Motor neuron (in vitro differentiated cells): Measurements from ENCODE around the gene FCHO2. TPM values are rescaled to one million over a fixed set of nuclear protein-coding genes. Genes with fewer than 3 reads are reported as not detected.

Experiments used
- ATAC-seq, 8 experiments: fragments of 200-7000 bp; cut with Tn5 transposase; replicated peaks in 6 of 8; 2 replicates each; pipeline ENCODE4 v1.8.0; 2021; ENCODE audit warnings: mild to moderate bottlenecking in 8 of 8, moderate library complexity in 8 of 8
- H3K27ac ChIP-seq, 2 donors: fragments of 250-450 bp; sonication (Bioruptor Pico); 2 replicates each; pipeline ENCODE4 v1.9.0; 2021; ENCODE audit warnings: antibody characterized with exemption in 2 of 2, mild to moderate bottlenecking in 2 of 2, moderate library complexity in 1 of 2
- H3K4me1 ChIP-seq, 2 donors: fragments of 250-450 bp; sonication (Bioruptor Pico); replicated peaks in 1 of 2; 2 replicates each; pipeline ENCODE4 v1.6.1; 2021; ENCODE audit warnings: antibody characterized with exemption in 2 of 2, mild to moderate bottlenecking in 2 of 2, moderate library complexity in 1 of 2
- H3K4me3 ChIP-seq, 5 donors: fragments of 250-450 bp; sonication (Bioruptor Pico); 2 replicates each; pipeline ENCODE4 v1.9.0; 2021; ENCODE audit warnings: antibody characterized with exemption in 5 of 5, mild to moderate bottlenecking in 5 of 5, moderate library complexity in 4 of 5
- WGBS, 10 experiments: fragments of 450-650 bp; shearing (Covaris generic); methylation state at CpG; one replicate each; pipeline ENCODE4 v1.0.0; 2022; 5-methylcytosine and 5-hydroxymethylcytosine counted together
- in situ Hi-C, 9 experiments: fragments of 400-800 bp; cut with MboI; loops; one replicate each; pipeline ENCODE4 v1.15.0; 2021; ENCODE audit warnings: low sequenced_read_pairs in 9 of 9, low pct_unique_long_range_greater_than_20kb in 2 of 9; ENCODE audit not compliant: unreplicated experiment in 9 of 9
- total RNA-seq, 8 experiments: library from RNA; unstranded; fragments of 300-600 nt; gene quantifications; 2 replicates each; pipeline versions ENCODE4 v1.2.3 to v1.2.4, GENCODE V29; 2022

Gene FCHO2
- total RNA-seq, 8 experiments from 2014 or later, result 6.6 to 14.5 (median 9.6) TPM

GRCh38 chr5:73045623-73046022, 89.8 kb downstream of the FCHO2 start:
- H3K4me3 ChIP-seq, result no peak overlapping the region
- 91 to 100% (median 100%) methylated on average over 1 of the region's 1 CpG; no CpG with 5 or more reads in 1 of the 10 experiments for WGBS, 10 experiments
- no peak overlapping the region for H3K27ac ChIP-seq
- in situ Hi-C loops, result no loop called here
- no peaks in the 10 kb centered on the region for H3K4me1 ChIP-seq
- no peak for ATAC-seq

GRCh38 chr5:73061593-73061992, 105.8 kb downstream of the FCHO2 start:
- Histone ChIP-seq H3K27ac (no peak overlapping the region), H3K4me3 (no peak overlapping the region), H3K4me1 (no peaks in the 10 kb centered on the region)
- in situ Hi-C loops, result no loop called here
- 60 to 100% (median 95%) methylated on average over 1 to 2 of the region's 2 CpGs for WGBS, 10 experiments
- ATAC-seq, result no peak

GRCh38 chr5:73066466-73066865, 110.6 kb downstream of the FCHO2 start:
- Histone ChIP-seq H3K4me3 (no peak overlapping the region), H3K27ac (no peak overlapping the region), H3K4me1 (no peaks in the 10 kb centered on the region)
- WGBS, 10 experiments, result 0 to 100% (median 86%) methylated on average over 1 to 2 of the region's 2 CpGs; no CpG with 5 or more reads in 3 of the 10 experiments
- in situ Hi-C loops, result no loop called here
- ATAC-seq, result peak in 3 of 8 experiments; percentile 61 to 93 (median 92)

GRCh38 chr5:73067213-73067612, 111.4 kb downstream of the FCHO2 start:
- Histone ChIP-seq H3K27ac (no peak overlapping the region), H3K4me1 (no peaks in the 10 kb centered on the region), H3K4me3 (no peak overlapping the region)
- in situ Hi-C loops, result no loop called here
- WGBS, 10 experiments, result 57 to 100% (median 100%) methylated on average over 1 of the region's 1 CpG; no CpG with 5 or more reads in 2 of the 10 experiments
- ATAC-seq, result no peak

- in situ Hi-C loops, result loop anchor here in 2 of 9 experiments (10.0 to 25.0 kb wide), 2 partner anchors 124 to 456 kb away; no protein-coding TSS in a partner anchor
- H3K4me1 ChIP-seq, result no peaks in the 10 kb centered on the region
- no peak overlapping the region for H3K4me3 ChIP-seq
- WGBS, 10 experiments, result 5 to 100% (median 66%) methylated on average over 3 to 4 of the region's 4 CpGs; no CpG with 5 or more reads in 1 of the 10 experiments
- no peak overlapping the region for H3K27ac ChIP-seq
- ATAC-seq, result no peak
Observed at GRCh38 chr5:73081093-73081492, 125.3 kb downstream of the FCHO2 start.

GRCh38 chr5:73088026-73088425, 132.2 kb downstream of the FCHO2 start:
- Histone ChIP-seq H3K4me1 (no peaks in the 10 kb centered on the region), H3K4me3 (no peak overlapping the region), H3K27ac (no peak overlapping the region)
- 57 to 100% (median 91%) methylated on average over 1 to 4 of the region's 4 CpGs; no CpG with 5 or more reads in 1 of the 10 experiments for WGBS, 10 experiments
- ATAC-seq, result no peak
- in situ Hi-C loops, result loop anchor here in 2 of 9 experiments (10.0 to 25.0 kb wide), 2 partner anchors 117 to 449 kb away; no protein-coding TSS in a partner anchor

- in situ Hi-C loops, result loop anchor here in 1 of 9 experiments (25.0 kb wide), 1 partner anchor 443 kb away; no protein-coding TSS in a partner anchor
- WGBS, 10 experiments, result 0 to 100% (median 93%) methylated on average over 1 to 7 of the region's 7 CpGs; no CpG with 5 or more reads in 1 of the 10 experiments
Observed at GRCh38 chr5:73093943-73094342, 138.1 kb downstream of the FCHO2 start.

GRCh38 chr5:73094415-73094814, 138.6 kb downstream of the FCHO2 start:
- in situ Hi-C loops, result loop anchor here in 1 of 9 experiments (25.0 kb wide), 1 partner anchor 443 kb away; no protein-coding TSS in a partner anchor
- ATAC-seq, result no peak
- Histone ChIP-seq H3K4me1 (no peaks in the 10 kb centered on the region), H3K27ac (no peak overlapping the region), H3K4me3 (no peak overlapping the region)
- 80 to 100% (median 80%) methylated on average over 1 of the region's 1 CpG; no CpG with 5 or more reads in 7 of the 10 experiments for WGBS, 10 experiments

More at GRCh38 chr5:73093943-73094342, 138.1 kb downstream of the FCHO2 start:
- ATAC-seq, result peak in 4 of 8 experiments; percentile 82 to 99 (median 92)
- Histone ChIP-seq H3K4me3 (no peak overlapping the region), H3K4me1 (no peaks in the 10 kb centered on the region), H3K27ac (no peak overlapping the region)

- 81 to 100% (median 98%) methylated on average over 1 to 6 of the region's 6 CpGs; no CpG with 5 or more reads in 2 of the 10 experiments for WGBS, 10 experiments
- ATAC-seq, result no peak
- Histone ChIP-seq H3K4me3 (no peak overlapping the region), H3K27ac (no peak overlapping the region), H3K4me1 (no peaks in the 10 kb centered on the region)
- in situ Hi-C loops, result loop anchor here in 1 of 9 experiments (25.0 kb wide), 1 partner anchor 442 kb away; no protein-coding TSS in a partner anchor
Observed at GRCh38 chr5:73095564-73096238, 139.9 kb downstream of the FCHO2 start.

GRCh38 chr5:73096239-73096575, 140.4 kb downstream of the FCHO2 start:
- H3K4me1 ChIP-seq, result no peaks in the 10 kb centered on the region
- H3K4me3 ChIP-seq, result no peak overlapping the region
- ATAC-seq, result no peak
- 100% methylated on average over 1 of the region's 1 CpG; no CpG with 5 or more reads in 5 of the 10 experiments for WGBS, 10 experiments
- in situ Hi-C loops, result loop anchor here in 1 of 9 experiments (25.0 kb wide), 1 partner anchor 441 kb away; no protein-coding TSS in a partner anchor
- no peak overlapping the region for H3K27ac ChIP-seq

GRCh38 chr5:73097740-73098139, 141.9 kb downstream of the FCHO2 start:
- no peak overlapping the region for H3K27ac ChIP-seq
- no peak overlapping the region for H3K4me3 ChIP-seq
- no peaks in the 10 kb centered on the region for H3K4me1 ChIP-seq
- in situ Hi-C loops, result loop anchor here in 1 of 9 experiments (25.0 kb wide), 1 partner anchor 440 kb away; no protein-coding TSS in a partner anchor
- WGBS, 10 experiments, result 74 to 100% (median 89%) methylated on average over 2 of the region's 2 CpGs
- no peak for ATAC-seq

GRCh38 chr5:73100109-73100508, 144.3 kb downstream of the FCHO2 start:
- no peak overlapping the region for H3K4me3 ChIP-seq
- H3K4me1 ChIP-seq, result no peaks in the 10 kb centered on the region
- in situ Hi-C loops, result loop anchor here in 1 of 9 experiments (25.0 kb wide), 1 partner anchor 337 kb away; the partner anchor contains the start of gene FOXD1
- no peak overlapping the region for H3K27ac ChIP-seq
- no peak for ATAC-seq
- WGBS, 10 experiments, result 86 to 100% (median 91%) methylated on average over 1 to 4 of the region's 4 CpGs; no CpG with 5 or more reads in 3 of the 10 experiments

GRCh38 chr5:73103870-73104299, 148.0 kb downstream of the FCHO2 start:
- peak in 3 of 8 experiments; percentile 30 to 96 (median 82) for ATAC-seq
- no peak overlapping the region for H3K4me3 ChIP-seq
- no peak overlapping the region for H3K27ac ChIP-seq
- in situ Hi-C loops, result loop anchor here in 1 of 9 experiments (25.0 kb wide), 1 partner anchor 333 kb away; the partner anchor contains the start of gene FOXD1
- no peaks in the 10 kb centered on the region for H3K4me1 ChIP-seq
- 7 to 90% (median 79%) methylated on average over 1 to 4 of the region's 4 CpGs for WGBS, 10 experiments
